NB4 (cell line): Measurements from ENCODE around the gene MED22.

Experiments
- DNase-seq: peaks from one replicate; pipeline ENCODE4 v3.0.0; 2010; ENCODE audit warnings: low read depth
- H3K4me3 ChIP-seq: one replicate; pipeline ENCODE4 v1.5.1; 2011; ENCODE audit warnings: mild to moderate bottlenecking, low read depth, low read length, moderate library complexity
- CTCF ChIP-seq: IDR thresholded peaks from one replicate; pipeline ENCODE4 v1.5.1; 2012; ENCODE audit warnings: low read depth, low read length
- MAX ChIP-seq: IDR thresholded peaks from 2 replicates; pipeline ENCODE4 v1.6.1; 2011; ENCODE audit warnings: low read depth, low read length
- MYC ChIP-seq: IDR thresholded peaks from 2 replicates; pipeline ENCODE4 v1.6.1; 2011; ENCODE audit warnings: low read depth, low read length
- POLR2A ChIP-seq: IDR thresholded peaks from 2 replicates; pipeline ENCODE4 v1.6.1; 2011; ENCODE audit warnings: mild to moderate bottlenecking; ENCODE audit not compliant: insufficient read length; ENCODE audit errors: extremely low read depth

The MED22 gene

GRCh38 chr9:133384736-133385321 is 36.9 kb upstream of the MED22 start:
- no peak for DNase-seq
- TF ChIP-seq POLR2A (no peak), MAX (no peak), CTCF (no peak), MYC (no peak)
- no peak overlapping the region for H3K4me3 ChIP-seq

GRCh38 chr9:133383438-133383837 is 35.5 kb upstream of the MED22 start:
- DNase-seq = no peak
- TF ChIP-seq MYC (no peak), POLR2A (no peak), CTCF (no peak), MAX (no peak)
- H3K4me3 ChIP-seq = no peak overlapping the region

GRCh38 chr9:133382507-133383141 is 34.7 kb upstream of the MED22 start:
- no peak for DNase-seq

GRCh38 chr9:133380734-133381133 is 32.8 kb upstream of the MED22 start:
- no peak for DNase-seq
- TF ChIP-seq CTCF (no peak), POLR2A (no peak), MAX (no peak), MYC (no peak)
- no peak overlapping the region for H3K4me3 ChIP-seq

More at GRCh38 chr9:133382507-133383141, 34.7 kb upstream of the MED22 start:
- H3K4me3 ChIP-seq = no peak overlapping the region
- TF ChIP-seq MAX (no peak), MYC (no peak), POLR2A (no peak), CTCF (no peak)

GRCh38 chr9:133379153-133380086 is 31.5 kb upstream of the MED22 start:
- TF ChIP-seq MYC = no peak
- TF ChIP-seq CTCF = no peak
- no peak for TF ChIP-seq POLR2A
- TF ChIP-seq MAX = no peak
- no peak for DNase-seq
- no peak overlapping the region for H3K4me3 ChIP-seq
